Cardiac septum (tissue), 1 donor: ENCODE data around the gene SERPINB1. TPM values are rescaled to one million over a fixed set of nuclear protein-coding genes. Genes with fewer than 3 reads are reported as not detected.
"Not testable (repeated sequence)": the region's sequence is repeated elsewhere in the genome, so short reads cannot be mapped to it uniquely, and the experiment has no call there.

Experiments used
- DNase-seq: peaks from one replicate; pipeline ENCODE4 v3.0.0-alpha.2; 2020; ENCODE audit warnings: low spot score
- intact Hi-C: fragments of 100-400 bp; cut with DNase I; formaldehyde crosslinking; loops from one replicate; pipeline ENCODE4 v1.14.0; 2022
- total RNA-seq: library from RNA; stranded (reverse); fragmentation: NEBNext Ultra II Directional; extraction: Animal tissue kit (Norgen Biotek cat#: 25700); gene quantifications from one replicate; pipeline ENCODE4 v1.2.1, GENCODE V29; 2021
- donor health status: DM: no; HTN: no; CAD: no.

Gene SERPINB1
- total RNA-seq, 1 donor from 2014 or later: 26.4 TPM

DNA sequence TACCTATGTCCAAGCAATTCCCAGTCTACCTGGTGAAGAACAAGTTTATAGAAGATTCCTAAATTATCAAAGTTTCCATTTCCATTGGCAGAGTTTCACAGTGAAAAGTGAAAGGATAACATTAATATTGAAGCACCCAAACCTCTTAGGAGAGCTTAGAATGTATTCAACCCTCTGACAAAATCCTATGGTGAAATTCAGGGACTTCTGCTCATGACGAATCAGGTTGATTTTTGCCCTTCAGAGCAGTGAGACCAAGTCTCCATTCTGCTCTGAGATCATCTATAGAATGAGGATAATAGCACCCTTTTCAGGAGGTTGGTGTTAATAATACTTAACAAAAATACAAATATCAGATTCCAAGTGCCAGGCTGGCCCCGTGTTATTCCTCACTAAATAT, 15.5 kb downstream of the SERPINB1 start:
- DNase-seq: no peak
- intact Hi-C loops: no loop called here

DNA sequence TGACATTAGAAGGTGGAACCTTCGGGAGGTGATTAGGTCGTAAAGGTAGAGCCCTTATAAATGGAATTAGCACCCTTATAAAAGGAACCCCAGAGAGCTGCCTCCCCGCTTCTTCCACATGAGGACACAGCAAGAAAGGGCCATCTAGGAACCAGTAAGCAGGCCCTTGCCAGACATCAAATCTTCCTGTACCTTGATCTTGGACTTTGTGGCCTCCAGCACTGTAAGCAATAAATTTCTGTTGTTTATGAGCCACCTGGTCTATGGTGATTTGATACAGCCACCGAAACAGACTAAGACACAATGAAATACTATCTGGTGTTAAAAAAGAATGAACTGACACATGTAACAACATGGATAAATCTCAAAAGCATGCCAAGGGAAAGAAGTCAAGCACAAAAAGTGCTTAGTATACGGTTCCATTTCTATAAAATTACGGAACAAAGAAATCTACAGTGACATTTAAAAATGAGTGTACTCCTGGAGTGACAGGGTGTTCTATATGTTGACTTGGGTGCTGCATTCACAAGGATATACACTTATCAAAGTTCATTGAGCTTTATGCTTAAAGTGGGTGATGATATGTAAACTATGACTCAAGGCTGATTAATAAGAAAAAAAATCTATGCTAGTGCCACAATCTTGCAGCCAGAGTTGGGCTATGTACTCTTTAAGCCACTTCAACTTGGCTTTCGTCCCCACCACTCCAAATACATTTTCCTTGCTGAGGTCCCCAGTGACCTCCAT, 18.4 kb downstream of the SERPINB1 start:
- intact Hi-C loops: no loop called here
- DNase-seq: no peak

DNA sequence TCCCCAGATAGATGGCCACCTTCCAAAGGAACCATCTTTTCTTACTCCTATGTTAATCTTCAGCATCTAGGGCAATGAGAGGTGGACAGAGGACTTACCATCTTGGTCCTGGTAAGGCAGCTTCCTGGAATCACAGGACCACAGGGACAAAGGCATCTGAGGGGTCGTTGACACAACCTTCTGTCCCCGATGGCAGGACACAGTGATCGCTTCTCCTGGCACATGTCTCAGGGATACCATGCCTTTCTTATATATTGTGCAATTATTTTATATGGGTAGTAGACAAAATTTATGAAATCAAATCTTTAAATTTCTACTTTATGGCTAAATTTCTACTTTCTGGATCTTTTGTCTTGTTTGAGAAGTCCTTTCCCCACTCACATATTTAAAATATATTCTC, 20.1 kb downstream of the SERPINB1 start:
- intact Hi-C loops: no loop called here
- no peak for DNase-seq

DNA sequence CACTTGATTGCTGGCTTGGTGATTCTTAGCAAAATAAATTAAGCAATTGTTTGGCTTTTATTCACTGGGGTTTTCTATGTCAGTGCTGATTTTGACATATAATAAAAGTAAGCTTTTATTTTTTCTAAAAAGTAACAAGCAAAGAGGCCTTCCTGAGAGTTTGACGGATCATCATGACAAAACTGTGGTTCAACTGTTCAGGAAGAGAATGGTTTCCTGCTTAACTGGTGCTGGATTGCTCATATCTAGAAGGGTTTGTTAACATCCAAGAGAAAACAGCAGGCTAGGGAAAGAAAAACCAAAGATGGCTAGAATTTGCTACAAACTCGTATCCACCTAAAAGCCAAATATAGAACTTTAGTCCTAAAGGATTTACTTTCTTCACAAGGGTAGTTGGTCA, 21.2 kb downstream of the SERPINB1 start:
- DNase-seq: no peak
- intact Hi-C loops: no loop called here

DNA sequence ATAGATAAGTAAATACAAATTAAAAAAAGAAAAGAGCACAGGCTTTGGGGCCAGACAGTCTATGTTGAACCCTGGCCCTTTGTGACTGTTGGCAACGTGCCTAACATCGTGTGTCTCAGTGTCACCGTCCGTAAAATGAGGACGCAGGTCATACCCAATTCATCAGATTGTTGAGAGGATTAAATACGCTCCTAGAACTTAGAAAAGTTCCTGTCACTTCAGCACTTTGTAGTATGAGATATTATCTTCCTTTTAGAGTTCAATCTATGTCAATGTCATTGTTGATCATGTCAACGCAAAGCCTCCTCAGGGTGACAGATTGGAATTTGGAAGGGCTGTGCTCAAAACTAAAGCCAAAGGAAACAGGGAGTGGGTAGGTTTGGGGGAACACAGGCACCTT, 21.7 kb downstream of the SERPINB1 start:
- intact Hi-C loops: no loop called here
- DNase-seq: no peak

DNA sequence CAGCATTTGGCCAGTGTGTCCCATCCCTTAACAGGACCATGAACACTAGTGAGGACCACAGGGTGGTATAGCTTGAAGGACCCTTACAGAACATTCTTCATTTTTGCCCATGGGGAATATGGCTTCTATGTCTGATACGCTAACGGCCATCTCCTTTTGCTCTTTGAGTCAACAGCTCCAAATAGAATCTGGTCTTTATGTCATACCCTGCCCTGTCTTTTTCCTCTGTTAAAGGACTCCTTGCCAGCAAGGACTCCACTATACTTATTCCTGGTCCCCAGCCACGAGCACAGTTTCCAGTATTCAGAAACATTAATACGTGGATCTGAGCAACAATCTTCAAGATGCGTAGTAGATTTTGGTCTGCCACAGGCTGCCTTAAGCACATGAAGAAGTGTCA, 22.5 kb downstream of the SERPINB1 start:
- DNase-seq: no peak
- intact Hi-C loops: no loop called here

DNA sequence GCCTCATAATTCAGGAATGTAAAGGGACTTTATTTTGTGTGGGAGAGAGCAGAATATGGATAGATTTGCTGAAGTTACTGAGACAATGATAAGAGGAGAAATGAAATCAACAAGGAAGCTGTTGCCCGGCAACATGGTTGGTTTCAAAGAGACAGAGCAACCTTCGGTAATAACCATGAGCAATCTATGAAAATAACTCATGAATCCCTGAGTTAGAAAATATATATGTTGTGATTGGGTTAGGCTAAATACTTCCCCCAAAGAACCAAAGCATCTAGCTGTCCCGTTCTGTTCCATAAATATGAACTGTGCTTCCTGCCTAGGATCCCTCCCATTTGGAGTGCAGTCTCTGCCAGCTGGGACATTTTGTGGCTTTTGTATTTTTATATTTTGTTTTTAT, 23.1 kb downstream of the SERPINB1 start:
- DNase-seq: no peak
- intact Hi-C loops: no loop called here

DNA sequence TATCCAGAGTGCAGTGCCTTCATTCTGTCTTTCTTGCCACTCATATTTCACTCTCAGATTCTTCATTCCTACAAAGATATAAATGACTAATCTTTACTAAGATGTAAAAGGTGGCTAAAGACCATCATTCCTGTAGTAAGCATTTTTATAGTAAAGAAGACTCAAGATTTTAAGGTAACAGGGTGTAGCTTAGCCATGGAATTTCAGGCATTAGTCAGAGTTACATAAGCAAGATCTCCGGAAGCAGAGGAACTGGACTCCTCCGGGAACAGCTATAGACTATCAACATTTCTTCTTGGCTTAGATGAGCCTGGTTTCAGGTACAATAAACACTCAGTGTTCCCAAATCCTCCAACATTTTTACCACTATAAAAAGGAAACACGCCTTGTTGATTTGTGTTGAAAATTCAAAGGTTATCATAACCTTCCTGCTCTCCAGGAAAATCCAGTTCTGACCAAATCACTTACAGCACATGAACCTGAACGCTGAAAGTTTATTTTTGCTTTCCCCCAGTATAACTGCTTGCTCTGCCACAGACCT, 23.7 kb downstream of the SERPINB1 start:
- DNase-seq: no peak
- intact Hi-C loops: no loop called here

DNA sequence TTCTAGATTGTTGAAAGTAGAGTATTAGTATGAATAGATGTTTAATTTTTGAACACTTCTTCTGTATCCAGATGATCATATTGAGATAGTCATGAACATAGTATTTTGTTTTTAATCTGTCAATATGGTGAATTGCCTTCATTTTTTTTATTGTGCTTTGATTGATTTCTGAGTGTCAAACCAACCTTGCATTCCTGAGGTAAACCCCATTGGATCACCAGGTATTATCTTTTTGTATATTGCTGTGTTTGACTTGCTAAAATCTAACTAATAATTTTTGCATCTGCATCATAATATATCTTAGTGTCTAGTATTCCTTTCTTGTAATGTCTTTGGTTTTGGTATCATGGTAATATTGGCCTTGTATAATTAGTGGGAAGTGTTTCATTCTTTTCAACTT, 25.5 kb downstream of the SERPINB1 start:
- intact Hi-C loops: no loop called here
- no peak for DNase-seq

DNA sequence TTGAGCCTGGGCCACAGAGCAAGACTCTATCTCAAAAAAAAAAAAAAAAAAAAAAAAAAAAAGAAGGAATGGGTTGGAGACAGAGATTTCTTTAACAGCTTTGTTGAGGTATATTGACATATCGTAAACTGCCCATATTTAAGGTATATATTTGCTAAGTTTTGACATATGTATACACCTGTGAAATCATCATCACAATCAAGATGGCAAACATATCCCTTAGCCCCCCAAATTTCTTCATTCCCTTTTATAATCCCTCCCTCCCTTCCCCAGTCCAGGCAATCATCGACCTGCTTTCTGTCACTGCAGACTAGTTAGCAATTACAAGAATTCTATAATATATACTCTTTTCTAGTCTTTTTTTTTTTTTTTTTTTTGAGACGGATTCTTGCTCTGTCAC, 29.0 kb downstream of the SERPINB1 start:
- DNase-seq: no peak
- intact Hi-C loops: no loop called here

DNA sequence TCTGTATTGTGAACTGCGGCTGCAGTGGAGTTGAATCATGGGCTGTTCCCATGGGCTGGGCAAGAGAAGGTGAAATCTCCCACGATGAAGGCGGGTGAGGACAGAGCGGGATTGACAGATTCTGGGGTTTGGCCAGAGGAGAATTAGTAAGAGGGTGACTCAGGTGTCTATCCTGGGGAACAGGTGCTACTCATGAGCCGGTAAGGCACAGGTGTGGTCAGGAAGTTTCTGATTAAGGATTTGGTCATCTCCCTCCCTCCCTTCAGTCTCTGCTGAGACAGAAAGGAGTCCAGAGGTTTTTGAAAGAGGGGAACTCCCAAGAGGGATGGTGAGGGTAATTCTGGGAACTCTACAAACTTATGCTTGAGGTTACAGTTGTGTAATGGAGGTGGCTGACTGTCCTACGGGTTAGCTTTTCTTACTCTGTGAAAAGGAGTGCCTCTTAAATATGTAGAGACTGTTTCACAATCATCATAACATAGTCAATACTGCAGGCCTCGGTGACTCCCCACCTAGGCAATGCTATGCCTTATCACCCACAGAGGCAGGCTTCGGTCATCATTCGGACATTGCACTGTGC, 31.5 kb downstream of the SERPINB1 start:
- DNase-seq: no peak
- intact Hi-C loops: no loop called here

DNA sequence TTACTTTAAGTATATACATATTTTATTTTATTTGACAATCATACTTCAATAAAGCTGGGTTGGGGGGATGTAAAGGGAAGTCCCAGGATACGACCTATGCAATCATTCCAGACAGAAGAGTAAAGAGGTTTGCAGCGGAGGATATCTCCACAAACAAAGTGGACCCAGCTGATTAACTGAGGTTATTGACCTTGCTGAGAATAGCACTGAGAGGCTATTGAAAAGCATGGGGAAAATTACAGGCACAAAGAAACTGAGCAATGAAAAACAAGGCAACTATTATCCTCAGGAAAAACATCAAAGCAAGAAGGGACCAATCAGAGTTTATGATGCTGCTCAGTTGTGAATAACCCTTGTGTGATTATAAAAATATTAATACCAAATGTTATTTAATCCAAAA, 32.6 kb downstream of the SERPINB1 start:
- intact Hi-C loops: no loop called here
- DNase-seq: no peak

DNA sequence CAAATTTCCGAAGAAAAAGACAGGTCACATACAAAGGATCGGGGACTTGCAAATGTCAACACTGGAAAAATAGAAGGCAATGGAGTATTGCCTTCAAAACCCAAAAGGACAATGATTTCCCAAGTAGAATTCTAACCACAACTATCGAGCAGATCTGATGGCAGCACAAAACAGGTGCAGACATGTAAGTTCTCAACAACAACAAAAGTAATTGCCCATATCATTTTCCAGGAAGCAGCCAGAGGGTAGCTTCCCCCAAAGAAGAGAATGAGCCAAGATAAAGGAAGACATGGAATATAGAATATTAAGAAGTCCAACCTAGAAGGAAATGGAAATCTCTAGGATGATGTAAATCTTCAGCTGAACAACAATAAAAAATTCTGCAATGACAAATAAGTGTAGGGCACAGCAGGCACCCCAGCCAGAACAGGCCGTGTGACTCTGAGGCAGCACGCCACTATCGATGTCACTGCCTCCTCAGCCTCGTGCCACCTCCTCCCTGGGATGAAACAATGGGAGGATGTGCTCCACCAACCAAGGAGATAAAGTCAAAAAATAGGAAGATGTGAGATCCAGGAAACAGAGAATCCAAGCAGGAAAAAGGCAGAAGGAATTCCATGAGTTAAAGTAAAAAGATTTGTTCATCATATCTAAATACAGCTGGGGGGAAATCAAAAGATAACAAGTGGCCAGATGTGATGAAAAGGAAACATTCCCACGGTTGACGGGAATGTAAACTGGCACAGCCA, 34.1 kb downstream of the SERPINB1 start:
- intact Hi-C loops: no loop called here
- DNase-seq: no peak

DNA sequence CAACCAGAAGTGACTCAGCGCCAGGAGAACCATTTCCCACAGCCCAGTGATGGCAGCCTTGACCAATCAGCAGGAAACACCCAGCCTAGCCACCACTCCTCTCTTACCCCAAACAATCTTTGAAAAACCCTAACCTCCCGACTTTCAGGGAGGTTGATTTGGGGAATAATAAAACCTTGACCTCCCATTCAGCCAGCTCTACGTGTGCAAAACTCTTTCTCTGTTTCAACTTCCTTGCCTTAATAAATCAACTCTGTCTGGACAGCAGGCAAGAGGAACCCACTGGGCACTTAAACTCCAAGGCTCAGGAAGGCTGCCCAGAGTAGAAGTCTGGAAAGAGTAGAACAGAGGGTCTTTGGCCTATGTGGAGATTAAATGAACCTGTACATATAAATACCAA, 35.0 kb downstream of the SERPINB1 start:
- intact Hi-C loops: no loop called here
- no peak for DNase-seq

DNA sequence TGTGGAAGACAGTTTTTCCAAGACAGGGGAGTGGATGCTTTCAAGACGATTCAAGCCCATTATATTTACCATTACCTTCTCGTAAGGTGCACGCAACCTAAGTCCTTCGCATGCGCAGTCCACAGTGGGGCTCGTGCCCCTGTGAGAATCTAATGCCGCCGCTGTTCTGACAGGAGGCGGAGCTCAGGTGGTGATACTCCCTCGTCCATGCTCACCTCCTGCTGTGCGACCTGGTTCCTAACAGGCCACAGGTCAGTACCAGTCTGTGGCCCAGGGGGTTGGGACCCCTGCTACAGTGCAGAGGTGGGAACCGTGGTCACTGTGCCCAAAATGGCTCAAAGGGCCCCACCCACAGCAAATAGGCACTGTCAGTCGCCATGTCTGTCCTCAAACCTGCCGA, 36.6 kb downstream of the SERPINB1 start:
- DNase-seq: no peak
- intact Hi-C loops: no loop called here

DNA sequence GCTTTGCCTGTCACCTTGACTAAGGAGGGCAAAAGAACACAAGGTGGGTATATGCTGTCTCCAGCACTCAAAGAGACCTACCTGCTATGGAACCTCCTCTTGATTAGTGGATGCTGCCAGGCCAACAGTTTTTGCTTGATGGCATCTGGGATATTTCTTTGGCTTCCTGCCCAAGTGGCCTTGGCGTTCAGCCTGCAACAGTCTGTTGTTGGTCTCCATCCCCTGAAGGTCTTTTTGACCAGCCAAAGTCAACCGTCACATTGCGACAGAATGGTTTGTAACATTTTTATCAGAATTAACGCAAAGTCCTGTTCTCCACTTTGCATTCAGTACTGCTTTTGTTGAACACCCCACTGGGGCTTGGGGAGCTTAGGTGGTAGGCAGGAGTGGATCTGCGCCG, 37.1 kb downstream of the SERPINB1 start:
- intact Hi-C loops: no loop called here
- DNase-seq: no peak

DNA sequence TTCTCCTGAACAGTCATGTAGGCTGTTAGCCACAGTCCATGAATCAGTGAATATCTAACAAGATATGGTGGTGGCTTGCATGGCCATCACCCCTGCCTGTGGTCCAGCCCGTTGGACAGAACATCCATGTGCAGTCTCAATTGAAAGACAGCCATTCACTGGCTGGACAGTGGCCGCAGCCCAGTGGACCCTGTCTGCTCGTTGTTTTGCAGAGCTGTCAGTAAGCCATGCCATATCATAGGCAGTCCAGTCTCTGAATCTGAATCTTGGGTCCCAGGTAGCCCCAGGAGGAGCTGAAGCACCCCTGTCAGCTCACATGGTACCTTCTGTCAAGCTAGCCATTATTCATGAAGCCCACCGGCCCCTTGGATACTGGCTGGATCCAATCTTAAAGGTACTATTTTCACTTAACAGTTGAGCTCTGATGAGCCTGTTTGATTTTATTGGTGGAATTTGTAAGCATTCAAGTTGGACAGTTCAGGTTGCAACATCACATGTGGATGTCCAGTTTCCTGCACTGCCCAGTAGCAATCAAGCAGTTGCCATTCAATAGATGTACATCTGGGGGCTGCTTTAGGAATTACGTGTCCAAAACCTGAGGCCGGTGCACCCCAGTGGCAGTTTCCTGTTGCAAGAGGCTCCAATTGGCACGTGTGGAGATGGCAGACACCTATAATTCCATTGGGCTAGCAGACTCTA, 37.8 kb downstream of the SERPINB1 start:
- intact Hi-C loops: no loop called here
- no peak for DNase-seq

DNA sequence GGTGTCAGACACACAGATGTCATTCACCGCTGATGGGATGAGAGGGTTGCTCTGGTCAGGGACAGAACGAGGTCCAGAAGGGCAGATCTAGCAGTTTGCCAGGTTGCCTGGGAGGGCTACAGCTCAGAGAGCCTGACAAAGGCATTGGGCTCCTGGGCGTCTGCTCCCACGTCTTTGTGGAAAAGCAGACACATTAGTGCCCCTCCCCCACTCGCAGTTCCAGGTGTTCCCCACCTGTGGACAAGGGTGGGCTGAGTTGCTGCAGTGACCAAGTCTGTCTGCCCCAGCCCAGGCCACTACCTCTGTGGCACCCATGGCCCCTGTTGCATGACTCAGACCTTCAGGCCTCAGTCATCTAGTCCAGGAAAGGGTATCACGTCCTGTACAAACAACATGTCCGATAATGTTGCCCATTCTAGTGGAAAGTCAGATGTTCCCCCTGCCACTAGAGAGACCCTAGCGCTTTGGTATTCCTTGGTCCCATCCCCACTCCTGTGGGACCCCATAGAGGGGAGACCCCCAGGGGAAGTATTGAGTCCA, 39.1 kb downstream of the SERPINB1 start:
- intact Hi-C loops: no loop called here

DNA sequence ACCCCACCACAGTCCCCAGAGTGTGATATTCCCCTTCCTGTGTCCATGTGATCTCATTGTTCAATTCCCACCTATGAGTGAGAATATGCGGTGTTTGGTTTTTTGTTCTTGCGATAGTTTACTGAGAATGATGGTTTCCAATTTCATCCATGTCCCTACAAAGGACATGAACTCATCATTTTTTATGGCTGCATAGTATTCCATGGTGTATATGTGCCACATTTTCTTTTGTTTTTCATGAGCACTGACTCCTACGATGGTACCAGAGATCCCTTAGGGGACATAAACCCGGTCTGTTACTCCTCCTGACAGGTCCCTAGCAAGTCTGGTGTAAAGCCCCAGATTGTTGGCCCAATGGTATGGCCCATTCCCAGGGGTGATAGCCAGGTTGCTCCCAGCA, 40.0 kb downstream of the SERPINB1 start:
- DNase-seq, intact Hi-C loops: not testable (repeated sequence)

More for the DNA sequence above, 39.1 kb downstream of the SERPINB1 start:
- DNase-seq: no peak
